HG02642 (cell line): ENCODE results near the gene PARP8.
"Not testable (repeated sequence)": the region's sequence is repeated elsewhere in the genome, so short reads cannot be mapped to it uniquely, and the experiment has no call there.

ENCODE experiments used
- ATAC-seq: cut with Tn5 transposase; IDR thresholded peaks from one replicate; pipeline ENCODE4 v1.9.1; 2021; ENCODE audit warnings: mild to moderate bottlenecking; ENCODE audit not compliant: unreplicated experiment, poor library complexity

Gene PARP8

DNA sequence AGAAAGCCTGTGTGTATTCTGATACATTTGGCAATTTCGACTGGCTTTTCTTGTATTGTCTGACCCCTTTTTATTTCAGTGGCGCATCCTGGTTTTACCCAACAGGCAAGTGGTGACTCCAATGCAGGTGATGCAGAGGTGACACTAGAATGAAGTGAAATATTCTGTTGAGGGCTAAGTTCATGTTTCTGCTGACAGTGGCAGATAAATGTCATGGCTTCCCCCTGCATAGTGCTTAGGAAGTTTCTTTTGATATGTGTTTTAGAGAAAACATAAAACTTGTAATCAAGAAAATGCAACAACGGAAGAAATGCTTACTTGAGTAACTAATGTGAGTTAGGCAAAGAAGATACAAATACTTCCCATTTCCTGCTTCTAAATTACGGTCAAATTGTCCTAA lies 13.1 kb downstream of the PARP8 start:
- not testable (repeated sequence) for ATAC-seq

DNA sequence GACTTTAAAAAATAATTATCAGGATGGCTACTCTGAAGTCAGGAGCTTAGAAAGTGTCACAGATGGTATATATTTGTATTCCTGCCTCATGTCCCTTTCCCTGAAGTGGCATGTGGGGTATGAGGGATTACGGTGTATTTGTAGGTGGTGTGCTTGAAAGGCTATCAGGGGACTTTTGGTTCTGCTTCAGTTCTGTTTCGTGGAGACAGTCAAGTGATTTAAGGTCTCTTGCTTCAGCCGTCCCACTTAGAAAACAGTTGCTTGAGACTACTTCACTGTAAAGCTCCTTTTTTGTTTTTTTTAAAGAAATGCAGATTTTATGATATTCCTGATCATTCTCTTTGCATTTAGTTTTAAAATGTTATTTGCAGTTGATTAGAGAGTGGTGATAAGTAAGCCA lies 18.3 kb downstream of the PARP8 start:
- no peak for ATAC-seq

DNA sequence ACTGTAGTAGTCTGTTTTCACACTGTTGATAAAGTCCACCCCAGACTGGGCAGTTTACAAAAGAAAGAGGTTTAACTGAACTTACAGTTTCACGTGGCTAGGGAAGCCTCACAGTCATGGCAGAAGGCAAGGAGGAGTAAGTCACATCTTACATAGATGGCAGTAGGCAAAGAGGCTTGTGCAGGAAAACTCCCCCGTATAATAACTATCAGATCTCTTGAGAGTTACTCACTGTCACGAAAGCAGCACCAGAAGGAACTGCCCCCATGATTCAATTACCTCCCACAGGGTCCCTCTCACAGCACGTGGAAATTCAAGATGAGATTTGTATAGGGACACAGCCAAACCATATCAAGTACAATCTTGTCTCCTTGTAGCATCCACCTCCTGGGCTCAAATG lies 21.1 kb downstream of the PARP8 start:
- ATAC-seq = no peak

DNA sequence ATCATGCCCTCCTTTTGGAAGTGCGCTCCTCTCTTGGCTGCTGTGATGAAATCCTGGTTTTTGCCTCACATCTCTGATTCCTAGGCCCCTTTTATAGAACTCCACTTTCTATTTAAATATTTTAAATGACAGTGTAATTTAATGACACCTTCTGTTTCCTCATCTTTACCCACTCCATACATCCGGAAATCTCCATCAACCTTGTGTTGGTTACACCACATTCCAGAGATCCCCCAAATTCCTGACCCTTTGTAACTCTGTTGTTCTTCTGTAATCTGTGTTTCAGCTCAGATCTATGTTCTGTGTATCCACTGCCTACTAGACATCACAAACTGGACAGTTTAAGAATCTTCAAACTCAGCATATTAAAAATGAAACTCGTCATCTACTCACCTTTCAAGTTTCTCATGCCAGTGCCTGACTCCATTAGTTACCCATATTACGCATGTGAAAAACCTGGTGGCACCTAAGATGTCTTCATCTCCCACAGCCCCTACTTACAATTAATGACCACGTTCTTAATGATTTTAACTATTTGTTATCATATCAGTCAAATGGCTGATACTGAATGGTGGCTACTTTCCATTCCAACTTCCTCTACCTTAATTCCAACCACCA lies 25.1 kb downstream of the PARP8 start:
- no peak for ATAC-seq

DNA sequence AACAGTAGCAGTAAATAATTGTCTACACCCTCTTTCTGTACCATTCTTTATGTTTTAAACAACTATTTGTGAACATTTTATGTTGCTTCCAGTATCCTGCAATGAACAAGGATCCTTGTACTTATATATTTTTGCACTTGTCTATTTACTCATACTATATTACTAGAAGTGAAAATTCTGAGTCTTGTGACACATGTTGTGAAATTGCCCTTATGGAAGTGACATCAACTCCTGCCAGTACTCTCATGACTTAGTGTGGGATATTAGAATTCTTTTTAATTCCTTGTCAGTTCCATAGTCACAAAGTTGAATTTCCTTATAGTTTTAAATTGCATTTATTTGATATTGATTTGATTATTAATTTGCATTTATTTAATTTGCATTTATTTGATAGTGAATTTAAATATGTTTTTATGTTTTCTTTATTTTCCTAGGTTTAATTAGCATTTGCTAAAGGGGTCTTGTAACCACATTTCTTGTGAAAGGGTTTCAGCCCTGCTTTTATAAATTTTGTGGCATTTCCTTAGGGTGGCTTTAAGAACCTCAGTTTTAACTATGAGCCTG lies 27.7 kb downstream of the PARP8 start:
- ATAC-seq = no peak

DNA sequence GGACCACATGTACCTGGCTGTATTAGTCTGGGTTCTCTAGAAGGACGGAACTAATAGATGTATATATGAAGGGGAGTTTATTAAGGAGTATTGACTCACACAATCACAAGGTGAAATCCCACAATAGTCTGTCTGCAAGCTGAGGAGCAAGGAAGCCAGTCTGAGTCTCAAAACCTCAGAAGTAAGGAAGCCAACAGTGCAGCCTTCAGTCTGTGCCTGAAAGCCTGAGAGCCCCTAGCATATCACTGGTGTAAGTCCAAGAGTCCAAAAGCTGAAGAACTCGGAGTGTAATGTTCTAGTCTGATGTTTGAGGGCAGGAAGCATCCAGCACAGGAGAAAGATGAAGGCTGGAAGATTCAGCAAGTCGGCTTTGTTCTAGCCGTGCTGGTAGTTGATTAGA lies 28.2 kb downstream of the PARP8 start:
- not testable (repeated sequence) for ATAC-seq

DNA sequence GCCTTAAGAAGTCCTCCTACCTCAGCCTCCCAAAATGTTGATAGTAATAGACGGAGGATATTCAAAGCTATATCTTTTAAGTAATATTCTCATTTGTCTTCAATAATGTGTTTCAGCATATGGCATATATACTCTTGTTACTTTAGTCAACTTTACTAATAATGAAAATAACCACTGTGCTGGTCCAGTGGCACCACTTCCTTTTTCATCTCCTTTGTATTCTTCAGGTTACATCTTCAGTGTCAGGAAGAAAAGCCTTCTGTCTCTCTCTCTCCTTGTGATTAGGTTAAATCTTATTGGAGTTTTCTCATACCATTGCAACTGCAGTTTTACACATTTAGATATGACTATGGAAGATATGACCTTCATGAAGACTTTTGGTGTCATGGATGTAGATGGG lies 31.3 kb downstream of the PARP8 start:
- ATAC-seq = peak; percentile 81

DNA sequence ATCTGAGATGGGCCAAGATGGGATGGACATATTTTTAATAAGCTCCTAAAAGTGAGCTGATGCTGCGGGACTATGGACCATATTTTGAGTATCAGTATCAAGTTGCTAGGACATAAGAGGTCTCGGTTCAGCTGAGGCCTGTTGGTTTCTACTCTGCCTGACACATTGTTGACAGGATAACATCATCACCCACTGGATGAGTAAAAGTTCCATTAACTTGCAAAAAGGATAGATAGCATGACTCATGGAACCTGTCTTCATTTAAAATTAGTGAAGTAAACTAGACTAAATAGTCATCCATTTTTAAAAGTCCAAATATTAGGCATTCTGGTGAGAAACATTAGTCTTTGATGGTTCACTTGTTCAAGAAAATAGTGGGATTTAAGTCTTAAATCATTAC lies 33.3 kb downstream of the PARP8 start:
- no peak for ATAC-seq

DNA sequence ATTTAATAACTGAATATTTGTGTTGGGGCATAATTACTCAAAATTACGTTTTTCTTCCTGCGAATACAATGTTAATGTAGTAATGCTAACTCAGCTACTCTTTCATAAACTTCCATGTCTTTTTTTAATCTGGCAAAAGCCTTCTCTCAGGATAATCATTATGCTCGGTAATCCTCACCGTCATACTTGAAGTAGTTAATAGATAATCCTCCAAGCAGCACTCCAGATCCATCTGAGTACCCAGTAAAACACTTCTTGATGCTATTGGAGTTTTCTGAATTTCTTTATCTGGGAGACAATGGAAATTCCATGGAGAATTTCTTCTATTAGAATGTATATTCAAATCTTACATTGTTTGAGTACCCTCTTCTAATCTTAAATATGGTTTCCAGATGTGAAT lies 34.3 kb downstream of the PARP8 start:
- ATAC-seq = no peak

DNA sequence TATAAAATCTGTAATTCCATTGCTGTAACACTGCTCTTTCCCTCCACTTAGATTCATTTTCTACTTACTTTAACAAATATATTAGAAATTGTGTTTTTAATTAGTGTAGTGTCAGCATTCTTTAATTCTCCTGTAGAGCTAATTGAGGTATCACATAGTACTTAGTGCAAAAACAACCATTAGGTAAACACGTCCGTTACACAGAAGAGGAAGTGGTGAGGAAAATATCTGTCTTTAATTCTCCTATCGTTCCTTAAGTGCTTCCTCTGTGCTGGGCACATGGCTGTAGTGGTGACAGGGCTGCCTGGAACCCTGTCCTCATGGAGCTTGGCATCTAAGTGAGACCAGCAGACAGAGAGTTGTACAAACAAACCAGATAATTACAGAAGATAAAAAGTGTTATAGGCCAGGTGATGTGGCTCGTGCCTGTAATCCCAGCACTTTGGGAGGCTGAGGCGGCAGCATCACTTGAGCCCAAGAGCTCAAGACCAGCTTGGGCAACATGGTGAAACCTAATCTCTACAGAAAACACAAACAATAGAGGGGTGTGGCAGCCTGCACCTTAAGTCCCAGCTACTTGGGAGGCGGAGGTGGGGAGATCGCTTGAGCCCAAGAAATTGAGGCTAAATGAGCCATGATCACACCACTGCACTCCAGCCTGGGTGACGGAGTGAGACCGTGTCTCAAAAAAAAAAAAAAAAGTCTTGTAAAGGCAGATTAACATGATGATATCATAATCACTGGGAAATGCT lies 36.4 kb downstream of the PARP8 start:
- no peak for ATAC-seq

DNA sequence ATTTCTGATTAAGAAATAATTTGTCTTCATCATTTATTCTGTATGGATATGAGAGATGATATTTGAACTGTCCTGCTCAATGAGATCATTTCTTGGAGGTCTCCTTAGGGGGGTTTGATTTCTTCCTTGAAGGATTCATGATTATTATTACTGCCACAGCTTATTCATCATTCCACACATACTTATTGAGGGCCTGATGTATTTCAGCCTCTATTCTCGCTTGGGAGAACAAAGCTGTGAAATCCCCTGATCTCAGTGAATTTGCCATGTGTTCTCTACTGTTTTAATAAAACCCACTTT lies 36.9 kb downstream of the PARP8 start:
- no peak for ATAC-seq

DNA sequence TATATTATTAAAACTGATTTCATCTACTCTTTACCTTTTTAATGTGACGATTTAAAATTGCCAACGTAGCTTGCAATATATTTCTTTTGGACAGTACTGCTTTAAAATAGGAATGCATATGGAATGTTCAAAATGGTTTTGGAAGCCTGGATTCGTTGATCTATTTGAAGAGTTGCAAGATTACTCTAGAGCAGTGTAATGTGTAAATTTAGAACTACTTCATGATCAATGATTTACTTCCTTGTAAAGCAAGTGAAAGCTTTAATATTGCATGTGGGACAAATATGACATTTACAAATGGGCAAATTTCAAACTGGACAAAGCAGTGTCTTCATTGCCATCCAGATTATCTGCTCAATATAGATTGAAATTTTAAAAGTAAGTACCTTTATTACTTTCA lies 38.3 kb downstream of the PARP8 start:
- ATAC-seq = no peak

DNA sequence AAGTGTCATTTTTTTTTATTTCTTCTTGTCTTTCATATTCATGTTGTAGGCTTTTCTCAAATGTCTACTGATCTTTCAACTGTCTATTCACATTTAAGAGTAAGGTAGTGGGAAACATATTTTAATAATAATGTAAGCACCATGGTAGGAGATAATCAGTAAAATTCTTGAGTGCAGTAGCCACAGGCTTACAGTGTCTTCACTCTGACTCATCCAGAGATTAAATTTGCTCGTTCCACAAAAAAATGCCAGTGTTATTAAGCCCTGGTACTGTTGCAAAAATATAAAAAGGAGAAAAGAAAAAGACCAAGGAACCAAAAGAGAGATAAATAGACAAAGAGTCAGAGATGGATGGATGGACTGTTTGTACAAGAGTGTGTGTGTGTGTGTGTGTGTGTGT lies 43.0 kb downstream of the PARP8 start:
- no peak for ATAC-seq

DNA sequence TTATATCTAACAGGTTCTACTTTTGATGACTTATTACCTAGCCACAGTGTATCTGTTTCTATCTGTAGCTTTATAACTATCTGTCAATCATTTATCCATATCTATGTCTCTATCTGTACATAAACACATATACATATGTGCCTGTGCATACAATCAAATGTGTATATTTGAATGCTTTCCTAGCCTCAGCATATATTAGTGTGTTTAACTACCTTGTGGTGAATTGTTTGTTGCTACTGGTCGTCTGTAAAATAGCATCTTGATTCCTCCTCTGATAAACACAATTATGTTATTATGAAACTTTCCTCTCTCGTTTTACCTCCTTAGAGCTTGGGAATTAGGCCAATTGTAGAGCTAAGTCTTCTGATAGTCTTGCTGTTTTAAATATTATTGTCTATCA lies 44.4 kb downstream of the PARP8 start:
- ATAC-seq = peak; percentile 18

DNA sequence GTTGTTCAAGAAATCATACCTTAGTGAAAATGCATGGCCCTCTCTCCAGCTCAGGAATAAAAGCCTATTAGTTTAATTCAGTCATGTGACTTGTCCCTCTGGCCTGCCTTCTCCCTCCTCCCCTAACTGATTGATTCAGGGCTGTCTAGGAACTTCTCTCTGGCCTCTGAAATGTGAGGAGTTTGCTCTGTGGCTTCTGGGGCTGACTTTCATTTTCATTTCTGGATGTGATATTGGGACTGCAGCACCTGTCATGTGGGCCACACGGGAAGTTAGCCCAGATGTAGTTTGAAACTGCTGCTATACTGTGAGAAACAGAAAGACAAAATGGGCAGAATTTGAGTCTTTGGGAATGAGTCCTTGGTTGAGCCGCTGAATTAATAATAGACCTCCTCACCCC lies 44.8 kb downstream of the PARP8 start:
- ATAC-seq = peak; percentile 97

DNA sequence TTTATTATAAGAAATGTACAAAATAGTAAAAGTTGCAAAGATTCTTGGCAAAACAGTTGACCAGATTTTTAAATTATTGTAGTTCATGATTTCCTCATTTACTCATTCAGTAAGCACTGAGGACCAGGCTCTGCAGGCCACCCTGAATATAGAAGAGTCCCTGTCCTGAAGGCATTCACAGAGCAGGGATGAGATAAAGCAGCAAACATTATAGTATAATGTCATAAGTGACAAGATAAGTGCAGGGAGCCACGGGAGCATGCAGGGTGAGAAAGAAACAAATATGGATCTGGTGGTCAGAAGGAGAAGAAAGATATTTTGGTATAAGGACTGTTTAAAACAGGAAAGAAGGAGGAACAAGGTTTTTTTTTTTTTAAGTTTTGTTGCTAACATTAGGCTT lies 46.0 kb downstream of the PARP8 start:
- ATAC-seq = no peak

DNA sequence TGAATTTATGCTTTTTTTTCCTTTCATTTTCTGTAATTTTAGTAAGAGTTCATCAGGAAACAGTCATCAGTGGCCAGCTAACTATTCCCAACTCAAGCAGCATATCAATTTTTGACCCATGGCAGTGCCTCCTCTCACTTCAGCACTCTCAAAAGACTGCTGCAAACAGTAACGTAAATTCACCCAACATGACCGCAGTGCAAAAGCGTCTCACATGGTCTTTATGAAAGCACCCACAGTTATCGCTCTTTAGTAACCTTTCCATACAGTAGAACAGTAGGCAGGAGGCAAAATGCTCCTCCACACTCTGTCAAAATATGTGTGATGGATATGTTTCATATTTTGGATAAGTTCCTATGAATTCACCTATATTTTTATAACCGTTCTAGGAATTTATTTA lies 48.6 kb downstream of the PARP8 start:
- no peak for ATAC-seq

DNA sequence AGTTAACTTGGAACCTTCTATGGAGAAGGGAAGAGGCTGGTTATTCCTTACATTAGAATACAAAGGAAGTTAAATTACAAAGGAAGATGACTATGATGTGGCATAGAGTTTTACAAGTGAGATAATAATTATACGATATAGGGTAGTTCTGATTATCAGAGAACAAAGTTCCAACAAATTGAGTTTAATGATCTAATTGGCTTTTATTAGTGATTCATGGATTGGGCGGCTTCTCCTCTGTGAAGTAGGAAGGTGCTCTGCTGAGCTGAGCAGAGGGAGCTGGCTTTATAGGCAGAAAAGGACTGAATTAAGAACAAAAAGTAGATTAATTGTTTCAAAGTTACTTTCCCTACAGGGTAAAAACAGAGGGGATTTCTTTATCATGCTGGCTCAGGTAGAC lies 49.7 kb downstream of the PARP8 start:
- ATAC-seq = no peak

DNA sequence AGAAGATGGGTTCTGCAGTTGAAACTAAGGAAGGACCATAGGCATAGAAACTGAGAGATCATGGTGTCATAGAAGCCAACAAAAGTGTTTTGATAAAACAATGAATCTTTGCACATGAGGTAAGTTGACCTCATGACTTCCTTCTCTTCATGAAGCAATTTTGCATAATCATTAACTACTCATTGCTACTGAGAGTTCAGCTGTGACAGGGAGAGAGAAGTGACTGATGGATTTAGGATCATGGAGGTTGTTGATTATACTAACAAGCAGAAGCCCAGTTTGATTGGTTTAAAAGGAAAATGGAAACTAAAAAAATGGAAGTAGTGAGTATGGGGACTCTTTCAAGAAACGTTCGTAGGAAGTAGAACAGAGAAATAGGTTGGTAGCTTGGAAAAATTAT lies 51.2 kb downstream of the PARP8 start:
- ATAC-seq = peak; percentile 64

DNA sequence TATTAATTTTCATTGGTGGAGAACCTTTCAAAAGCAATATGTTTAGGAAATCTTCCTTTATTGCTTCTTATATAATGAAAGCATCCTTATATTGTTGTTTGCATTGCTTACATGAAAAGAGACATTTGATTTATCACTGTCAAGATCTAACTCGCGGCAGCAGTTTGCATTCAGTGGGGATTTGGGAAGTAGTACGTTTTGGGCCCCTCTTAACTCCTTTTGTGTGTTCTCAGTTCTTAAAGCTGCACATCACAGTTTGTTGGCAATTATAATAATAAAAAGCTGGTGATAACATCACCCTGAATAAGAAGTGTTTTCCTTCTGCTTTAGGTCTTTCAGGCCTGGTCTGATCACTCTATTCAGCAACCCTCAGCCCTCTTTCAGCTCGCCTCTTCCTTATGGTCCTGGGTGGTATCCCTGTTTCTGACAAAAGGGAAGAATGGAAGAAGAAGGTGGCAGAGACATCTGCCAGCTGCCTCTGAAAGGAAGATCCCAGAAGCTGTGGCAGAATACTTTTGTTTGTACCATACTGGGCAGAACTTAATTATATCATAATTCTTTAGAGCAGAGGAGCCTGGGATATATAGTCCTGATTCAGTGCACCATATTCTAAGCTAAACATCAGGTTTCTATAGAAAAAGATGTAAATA lies 53.7 kb downstream of the PARP8 start:
- no peak for ATAC-seq

DNA sequence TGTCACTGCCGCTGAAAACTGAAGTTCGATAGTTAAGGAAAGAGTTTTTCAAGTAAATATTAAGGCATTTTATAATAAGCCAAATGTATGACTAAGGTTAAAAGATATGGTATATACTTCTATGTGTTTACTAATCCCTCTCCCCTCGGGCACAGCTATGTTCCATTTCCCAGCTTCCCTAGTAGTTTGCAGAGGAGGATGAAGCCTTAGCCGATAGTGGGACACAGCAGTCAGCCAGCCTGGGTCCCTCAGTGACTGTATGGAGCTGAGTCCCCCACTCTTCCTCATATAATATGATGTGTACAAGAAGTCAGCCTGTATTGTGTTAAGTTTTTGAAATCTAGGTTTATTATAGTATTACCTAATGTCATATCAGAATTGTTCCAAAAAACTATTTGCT lies 55.8 kb downstream of the PARP8 start:
- no peak for ATAC-seq

DNA sequence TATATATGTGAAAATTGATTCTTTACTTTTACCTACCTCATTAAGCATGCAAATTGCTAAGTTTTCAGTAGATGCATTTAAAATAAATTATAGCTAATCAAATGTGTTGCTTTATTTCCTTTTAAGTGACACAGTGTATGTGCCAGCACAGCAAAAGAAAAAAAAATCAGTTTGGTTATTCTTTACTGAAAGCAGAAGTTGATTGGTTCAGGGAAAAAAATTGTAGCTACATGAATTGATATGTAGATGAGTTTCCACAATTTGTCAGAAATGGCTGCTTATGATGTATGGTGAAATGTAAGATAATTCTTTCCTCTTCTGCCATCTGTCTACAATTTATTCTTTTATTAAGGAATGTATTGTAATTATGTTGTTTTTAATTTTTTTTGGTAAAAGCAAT lies 57.8 kb downstream of the PARP8 start:
- ATAC-seq = no peak
